HS-5 (cell line): Measurements from ENCODE around the gene PRPF38A.
A peak's percentile ranks its signal among the peaks of the same experiment; 100 is the strongest.
"Not testable (repeated sequence)": the region's sequence is repeated elsewhere in the genome, so short reads cannot be mapped to it uniquely, and the experiment has no call there.

Experiments
- DNase-seq: peaks from one replicate; pipeline ENCODE4 v3.0.0-alpha.2; 2012; ENCODE audit warnings: low read depth

The PRPF38A gene, protein sequence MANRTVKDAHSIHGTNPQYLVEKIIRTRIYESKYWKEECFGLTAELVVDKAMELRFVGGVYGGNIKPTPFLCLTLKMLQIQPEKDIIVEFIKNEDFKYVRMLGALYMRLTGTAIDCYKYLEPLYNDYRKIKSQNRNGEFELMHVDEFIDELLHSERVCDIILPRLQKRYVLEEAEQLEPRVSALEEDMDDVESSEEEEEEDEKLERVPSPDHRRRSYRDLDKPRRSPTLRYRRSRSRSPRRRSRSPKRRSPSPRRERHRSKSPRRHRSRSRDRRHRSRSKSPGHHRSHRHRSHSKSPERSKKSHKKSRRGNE

DNA sequence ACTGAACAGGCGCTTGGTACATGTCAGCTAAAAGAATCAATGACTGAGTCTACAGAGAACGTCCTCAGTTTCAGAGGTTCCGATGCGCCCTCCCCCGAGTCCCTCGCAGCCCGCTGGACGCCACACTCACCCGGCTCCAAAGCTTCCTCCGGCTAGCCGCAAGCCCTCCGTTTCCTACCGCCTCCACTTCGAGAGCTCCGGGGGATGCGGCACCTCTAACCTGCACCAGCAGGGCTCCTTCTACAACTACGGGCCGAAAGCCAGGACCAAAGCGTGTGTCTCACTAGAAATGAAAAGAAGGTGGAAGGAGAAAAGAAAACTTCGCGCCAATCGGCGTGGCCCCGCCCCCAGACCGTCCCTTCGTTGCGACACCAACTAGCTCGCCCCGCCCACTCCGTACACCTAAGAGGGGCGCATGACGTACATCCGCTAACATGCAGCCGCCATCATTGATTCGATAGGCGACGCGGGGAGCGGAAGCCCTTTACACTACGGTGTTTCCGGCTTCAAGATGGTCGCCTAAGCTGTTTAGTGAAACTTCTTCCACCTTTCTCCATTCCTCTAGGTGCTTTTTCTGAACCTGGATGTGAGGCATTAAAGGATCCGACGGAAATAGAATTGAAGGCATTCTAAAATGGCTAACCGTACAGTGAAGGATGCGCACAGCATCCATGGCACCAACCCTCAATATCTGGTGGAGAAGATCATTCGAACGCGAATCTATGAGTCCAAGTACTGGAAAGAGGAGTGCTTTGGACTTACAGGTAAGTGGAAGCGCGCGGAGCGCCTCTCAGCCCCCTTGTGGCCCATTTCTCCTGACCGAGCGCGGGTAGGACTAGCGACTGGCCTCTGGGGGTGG is at the start of gene PRPF38A, which contains the start of gene ORC1:
TSS of gene PRPF38A (plus strand) at position 487 of the 859 bp plus-strand sequence. CDS start at position 635, 148 bp downstream.
TSS of gene ORC1 (minus strand) at position 308 of the 859 bp plus-strand sequence. CDS start 2,200 bp downstream, outside the sequence.
- DNase-seq, result peak; percentile 85

DNA sequence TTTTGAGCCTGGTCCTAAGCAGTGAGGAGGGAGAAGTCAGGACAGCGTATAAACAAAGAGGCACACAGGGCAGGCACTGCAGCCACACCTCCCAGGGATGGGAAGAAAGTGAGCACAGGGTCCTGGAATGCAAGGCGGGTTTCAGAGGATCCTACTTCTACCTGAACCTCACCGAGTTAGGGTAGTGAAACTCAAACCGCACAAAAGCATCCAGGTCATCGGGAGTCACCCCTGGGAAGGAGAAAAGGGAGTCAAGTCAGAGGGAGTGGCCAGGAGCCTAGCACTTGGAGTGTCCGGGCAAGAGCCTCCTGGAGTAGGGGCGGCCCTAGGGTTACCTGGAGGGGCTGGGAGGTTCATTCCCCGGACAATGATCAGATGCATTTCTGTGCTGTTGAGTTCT is 49.0 kb upstream of the PRPF38A start:
- no peak for DNase-seq

DNA sequence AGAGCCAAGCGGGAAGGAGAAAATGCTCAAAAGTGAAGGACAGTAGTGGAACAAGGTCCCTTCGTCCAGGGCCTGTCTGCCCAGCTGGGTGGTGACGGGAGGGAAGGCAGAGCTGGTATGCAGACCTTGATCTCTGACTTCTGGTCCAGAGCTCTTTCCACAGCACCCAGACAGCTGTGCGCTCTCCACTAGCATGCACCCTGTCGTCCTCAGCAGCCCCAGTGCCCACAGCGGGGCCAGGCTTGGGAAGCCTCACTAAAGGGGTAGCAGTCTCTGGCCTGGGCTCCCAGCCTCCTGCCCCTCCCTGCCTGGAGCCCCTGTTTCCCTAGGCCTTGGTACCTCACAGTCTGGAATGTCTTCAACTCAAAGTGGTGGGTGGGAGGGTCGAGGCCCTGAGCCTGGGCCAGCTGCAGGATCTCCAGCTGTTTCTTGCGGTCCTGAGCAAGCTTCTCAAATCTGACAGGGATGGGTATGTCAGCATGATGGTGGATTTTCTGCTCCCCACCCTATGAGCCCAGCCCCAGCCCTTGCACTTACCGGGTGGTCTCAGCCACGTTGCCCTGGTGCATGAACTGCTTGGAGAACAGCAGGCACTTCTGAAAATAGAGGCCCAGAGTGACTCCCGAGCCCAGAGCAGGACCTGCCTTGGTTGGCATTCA is 48.4 kb upstream of the PRPF38A start:
- DNase-seq, result no peak

DNA sequence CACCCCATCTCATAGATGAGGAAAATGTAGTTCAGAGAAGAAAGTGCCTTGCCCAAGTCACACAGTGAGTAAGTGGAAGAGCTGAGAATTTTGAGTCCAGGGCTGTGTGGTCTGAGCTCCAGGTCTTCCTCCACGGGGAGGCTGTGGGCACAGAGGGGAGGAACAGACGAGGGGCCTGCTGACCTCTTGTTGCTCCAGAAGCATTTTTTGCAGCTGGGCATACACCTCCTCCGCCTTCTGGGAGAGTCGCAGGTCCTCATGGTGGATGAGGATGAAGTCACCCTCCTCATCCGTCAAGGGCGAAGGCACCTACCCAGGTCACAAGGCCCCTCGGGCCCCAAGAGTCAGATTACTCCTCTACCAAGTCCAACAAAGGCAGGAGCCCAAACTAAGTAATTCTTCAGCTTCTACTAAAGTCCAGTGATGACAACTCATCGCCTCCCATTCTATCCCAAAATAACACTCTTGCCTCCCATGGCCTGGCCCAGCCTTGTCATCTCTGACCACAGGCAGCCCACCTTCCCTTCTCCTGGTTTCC is 47.5 kb upstream of the PRPF38A start:
- no peak for DNase-seq

DNA sequence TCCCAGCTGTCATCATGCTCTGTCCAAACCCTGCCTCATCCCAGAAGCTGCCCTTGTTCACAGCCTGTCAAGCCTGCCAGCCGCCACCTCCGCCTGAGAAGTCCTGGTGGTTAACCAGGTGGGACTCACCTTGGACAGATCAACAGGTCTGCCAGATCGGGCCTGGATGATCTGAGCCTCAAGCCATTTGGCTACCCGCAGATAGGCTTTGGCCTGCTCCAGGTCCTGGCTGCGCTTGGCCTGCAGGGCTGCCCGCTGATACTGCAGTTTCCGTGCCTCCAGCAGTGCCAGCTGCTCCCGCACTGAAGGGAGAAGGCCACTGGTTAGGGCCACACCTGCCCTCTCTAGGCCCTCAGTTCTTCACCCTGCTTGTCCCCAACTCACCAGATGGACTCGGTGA is 47.0 kb upstream of the PRPF38A start:
- DNase-seq, result no peak

DNA sequence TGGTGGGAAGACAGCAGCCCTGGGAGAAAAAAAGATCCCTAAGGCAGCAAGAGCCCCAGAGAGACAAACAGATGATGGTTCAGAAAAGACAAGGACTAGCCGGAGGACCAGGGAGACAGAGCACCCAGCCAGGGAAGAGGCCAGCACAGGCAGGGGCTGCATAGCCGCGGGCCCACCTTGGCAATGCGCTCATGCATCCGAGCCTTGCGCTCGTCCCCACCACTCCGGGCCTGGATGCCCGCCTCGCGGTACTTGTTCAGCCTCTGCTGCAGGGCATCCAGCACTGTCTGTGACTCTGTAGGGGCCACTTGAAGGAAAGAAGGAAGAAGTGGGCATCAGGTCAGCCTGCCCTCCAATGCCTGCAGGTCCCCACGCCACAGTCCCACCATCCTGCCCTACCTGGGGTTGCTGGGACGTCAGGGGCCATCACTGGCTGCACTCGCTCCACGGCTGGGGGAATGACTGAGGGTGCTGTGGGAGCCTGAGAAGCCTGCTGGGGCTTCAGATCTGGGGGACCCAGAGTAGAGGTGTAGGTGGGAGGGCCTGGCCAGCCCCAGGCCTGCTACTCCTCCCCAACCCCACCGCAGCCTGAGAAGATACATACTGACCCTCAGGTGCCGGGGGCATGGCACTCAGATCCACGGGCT is 45.4 kb upstream of the PRPF38A start:
- no peak for DNase-seq

DNA sequence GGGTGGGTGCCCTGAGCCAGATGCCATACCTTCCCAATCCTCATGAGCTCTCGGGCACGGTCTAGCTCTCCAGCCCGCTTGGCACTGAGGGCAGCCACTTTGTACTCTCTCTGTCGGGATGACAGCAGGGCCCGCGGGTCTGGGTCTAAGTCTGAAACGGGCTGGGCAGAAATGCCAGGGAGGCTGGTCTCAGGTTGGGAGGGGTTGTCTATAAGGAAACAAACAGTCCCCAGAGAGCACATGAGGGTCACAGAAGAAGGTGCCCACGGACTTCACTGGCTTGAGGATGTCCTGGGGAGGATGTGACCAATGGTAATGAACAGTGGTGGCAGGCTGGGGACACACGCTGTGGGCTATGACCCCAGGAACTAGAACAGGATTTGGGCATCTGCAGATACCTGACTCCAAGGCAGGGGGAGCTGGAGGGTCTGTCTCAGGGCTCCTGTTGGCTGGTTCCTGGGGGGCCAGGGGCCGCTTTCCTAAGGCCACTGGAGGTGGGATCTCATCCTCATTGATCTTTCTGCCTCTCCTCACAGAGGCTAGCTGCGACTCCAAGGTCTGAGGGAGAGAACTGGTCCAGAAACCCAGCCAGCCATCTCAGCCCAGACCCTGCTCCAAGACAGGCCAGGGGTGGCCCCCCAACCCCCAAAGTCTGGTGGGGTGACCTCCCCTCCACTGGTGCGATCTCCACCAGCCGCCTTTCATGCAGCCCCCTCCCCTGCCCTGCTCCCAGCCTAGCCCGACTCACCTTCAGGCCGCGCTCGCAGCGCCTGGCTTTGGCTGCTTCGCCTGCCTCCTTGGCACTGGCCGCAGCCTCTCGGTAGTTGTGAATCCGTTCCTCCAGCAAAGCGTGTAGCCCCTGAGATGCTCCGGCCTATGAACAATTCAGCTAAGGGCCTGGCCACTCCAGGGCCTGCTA is 44.5 kb upstream of the PRPF38A start:
- DNase-seq, result no peak

DNA sequence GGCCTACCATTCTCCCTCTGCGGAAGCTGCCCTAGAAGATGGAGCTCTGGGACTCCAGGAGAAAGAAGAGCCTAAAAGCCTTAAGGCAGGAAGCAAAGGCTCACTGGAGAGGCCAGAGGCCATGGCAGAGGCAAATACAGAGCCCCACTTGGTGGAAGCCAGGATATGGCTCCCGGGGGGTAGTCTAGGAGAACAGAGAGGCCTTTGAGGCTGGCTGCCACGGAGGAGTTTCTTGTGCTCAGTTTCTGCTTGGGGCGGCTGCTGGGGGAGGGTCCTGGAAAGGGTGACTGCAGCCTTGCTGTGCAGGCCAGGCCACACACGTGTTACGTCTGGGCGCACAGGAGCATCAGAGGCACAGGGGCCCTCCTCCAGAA is 43.8 kb upstream of the PRPF38A start:
- DNase-seq, result no peak

DNA sequence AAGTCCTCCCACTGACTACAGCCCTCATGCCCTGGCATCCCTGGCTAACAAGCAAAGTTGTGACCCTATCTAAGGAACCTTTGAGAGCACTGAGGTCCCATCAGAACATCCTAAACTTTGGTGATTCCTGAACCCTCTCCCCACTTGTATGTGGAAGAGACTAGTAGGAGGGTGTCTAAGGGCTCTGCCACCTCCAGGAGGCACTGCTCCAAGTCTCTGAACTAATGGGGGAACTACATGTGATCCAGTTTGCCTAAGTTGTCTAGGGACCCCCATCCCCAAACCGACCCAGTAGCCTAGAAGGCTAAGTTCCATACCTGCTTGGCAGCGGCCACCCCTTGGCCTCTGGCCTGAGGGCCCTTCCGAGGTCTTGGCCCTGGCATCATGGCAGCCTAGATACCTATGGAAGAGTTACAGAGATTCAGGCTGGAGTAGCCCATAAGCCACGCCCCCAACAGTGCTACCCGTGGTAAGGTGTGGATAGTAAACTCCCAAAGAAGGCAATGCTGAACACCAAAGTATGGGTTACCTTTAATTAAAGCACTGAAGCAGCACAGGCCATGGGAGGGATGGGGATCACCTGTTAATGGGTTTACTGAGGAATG is 40.1 kb upstream of the PRPF38A start:
- DNase-seq, result no peak

DNA sequence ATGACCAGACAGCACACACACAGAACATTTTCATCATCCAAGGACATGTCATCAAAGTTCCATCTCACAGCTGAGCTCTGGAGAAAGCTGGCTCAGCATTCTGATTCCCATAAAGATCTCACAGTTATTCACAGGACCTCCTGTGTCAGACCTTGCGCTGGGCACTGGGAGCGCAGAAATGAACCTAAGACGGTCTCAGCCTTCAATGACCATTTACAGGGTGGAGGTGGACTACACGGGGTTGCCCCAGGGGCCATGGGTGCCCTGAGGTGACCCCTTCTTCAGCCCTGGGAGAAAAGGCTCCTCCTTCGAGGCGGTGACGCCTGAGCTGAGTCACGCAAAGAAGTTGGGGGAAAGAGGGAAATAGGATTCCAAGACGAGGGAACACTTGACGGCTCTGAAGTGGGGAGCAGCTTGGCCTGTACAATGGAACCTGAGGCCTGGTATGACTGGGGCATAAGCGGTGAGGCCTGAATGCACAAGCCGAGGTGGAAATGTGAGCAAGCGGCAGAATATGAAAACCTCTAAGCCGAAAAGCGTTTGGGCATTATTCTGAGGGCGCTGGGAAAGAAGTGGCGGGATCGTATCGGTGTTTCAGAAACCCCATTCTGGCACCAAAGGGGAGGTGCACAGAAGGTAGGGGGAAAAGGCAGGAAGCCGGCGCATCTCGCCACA is 39.2 kb upstream of the PRPF38A start:
- peak; percentile 58 for DNase-seq

DNA sequence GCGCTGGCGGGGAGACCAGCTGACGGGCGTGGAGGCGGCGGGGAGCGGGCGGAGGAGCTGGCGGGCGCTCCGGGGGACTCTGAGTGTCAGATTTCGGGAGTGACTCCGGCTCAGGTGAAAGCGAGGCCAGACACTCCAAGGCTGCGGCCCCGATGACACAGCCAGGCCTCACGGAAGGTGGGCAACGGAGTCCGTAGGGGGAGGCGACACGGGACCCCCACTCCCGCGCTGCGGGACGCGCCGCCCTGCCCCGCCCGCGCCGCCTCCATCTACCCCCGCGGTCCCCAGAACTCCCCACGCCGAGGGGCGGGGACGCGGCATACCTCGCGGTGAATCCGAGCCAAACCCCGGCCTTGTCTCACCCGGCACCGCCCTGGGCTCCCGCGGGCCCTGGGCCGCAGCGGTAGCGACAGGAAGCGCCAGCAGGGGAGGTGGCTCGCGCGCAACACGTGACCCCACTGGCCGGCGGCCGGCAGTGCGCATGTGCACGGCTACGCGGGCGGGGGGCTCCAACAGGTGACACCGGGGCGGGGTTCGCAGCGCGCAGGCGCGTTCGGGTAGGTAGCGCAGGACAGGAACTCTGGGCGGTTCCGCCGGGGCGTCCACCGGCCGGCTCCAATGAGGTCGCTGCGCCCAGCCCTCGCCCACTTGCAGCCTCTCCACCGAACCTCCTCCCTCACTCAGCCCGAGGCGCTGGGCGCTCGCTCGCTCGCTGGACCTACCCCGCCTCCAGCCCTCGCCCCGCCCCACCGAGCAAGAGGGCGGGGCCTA is 38.5 kb upstream of the PRPF38A start, which contains the start of gene CC2D1B:
TSS of gene CC2D1B (minus strand) at position 460 of the 771 bp plus-strand sequence. CDS start 1,585 bp downstream, outside the sequence.
- peak; percentile 85 for DNase-seq

DNA sequence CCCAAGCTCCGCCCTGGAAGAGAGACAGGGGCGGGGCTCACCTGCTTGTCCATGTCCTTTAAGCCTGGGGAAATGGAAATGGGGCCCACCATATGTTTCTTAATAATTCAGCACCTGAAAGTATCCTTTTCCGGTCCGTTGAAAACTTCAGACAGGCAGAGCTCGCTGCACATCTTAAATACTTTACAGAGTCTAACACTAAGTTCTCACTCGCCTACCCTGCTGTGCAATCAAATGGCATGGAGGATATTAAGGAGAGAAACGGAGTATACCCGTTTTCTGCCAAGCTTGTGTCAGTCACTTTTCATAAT is 37.9 kb upstream of the PRPF38A start:
- no peak for DNase-seq

DNA sequence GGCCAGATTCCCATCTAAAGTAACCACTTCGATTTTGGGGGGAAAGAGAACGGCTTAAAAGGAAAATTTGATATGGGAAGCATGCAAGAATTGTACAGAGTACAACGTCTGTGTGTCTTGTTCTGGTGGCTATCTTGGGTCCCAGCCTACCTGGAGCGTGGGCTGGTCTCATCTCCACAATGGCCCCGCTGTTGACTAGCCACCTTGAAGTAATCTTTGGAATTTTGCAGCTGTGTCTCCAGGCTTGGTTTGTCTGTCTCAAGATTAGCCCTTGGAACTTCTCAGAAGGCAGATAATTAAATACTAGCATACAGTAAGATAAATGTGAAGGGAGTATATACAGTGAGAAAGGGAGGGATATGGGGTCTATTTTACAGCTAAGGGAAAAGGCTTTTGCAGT is 37.1 kb upstream of the PRPF38A start:
- no peak for DNase-seq

DNA sequence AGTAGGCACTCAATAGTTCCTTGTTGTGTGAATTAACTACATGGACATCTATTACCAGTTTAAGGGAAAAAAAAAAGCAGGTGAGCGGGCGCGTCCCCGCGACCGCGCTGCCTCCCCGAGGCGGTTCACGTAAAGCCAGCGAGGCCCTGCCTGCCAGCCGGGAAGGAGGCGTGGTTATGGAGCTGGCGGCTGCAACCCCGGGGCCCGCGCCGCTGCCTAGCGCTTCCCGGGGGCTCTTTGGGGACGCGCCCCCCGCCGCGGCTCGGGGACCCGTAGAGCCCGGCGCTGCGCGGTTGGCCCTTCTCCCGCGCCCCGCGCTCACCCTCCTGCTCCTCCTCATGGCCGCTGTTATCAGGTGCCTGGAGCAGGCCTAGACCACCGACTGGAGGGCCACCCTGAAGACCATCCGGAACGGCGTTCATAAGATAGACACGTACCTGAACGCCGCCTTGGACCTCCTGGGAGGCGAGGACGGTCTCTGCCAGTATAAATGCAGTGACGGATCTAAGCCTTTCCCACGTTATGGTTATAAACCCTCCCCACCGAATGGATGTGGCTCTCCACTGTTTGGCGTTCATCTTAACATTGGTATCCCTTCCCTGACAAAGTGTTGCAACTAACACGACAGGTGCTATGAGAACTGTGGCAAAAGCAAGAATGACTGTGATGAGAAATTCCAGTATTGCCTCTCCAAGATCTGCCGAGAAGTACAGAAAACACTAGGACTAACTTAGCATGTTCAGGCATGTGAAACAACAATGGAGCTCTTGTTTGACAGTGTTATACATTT is 35.8 kb upstream of the PRPF38A start:
- DNase-seq, result no peak

DNA sequence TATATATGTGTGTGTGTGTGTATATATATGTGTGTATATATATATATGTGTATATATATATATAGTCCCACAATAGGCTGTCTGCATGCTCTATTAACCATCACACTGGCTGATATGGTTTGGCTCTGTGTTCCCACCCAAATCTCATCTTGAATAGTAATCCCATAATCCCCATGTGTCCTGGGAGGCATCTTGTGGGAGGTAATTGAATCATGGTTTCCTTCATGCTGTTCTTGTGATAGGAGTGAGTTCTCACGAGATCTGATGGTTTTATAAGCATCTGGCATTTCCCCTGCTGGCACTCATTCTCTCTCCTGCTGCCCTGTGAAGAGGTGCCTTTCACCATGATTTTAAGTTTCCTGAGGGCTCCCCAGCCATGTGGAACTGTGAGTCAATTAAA is 34.6 kb upstream of the PRPF38A start:
- DNase-seq, result not testable (repeated sequence)

DNA sequence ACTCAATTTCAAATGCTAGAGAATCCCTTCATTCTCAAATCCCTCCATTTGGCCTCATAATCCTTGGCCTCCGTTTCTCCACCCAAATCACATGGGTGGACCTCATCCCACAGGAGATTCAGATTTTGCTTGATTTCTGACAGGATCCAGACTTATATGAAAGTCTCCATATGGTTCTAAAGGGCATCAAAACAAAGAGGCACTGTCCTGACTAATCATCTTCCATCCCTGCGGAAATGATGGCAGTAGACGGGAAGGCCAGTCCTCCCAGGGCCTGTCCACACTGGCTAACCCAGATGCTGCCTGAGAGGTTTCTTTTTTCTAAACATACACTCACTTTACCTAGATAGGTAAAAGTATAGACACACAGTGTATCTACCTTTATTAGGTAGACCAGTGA is 19.0 kb upstream of the PRPF38A start:
- no peak for DNase-seq

DNA sequence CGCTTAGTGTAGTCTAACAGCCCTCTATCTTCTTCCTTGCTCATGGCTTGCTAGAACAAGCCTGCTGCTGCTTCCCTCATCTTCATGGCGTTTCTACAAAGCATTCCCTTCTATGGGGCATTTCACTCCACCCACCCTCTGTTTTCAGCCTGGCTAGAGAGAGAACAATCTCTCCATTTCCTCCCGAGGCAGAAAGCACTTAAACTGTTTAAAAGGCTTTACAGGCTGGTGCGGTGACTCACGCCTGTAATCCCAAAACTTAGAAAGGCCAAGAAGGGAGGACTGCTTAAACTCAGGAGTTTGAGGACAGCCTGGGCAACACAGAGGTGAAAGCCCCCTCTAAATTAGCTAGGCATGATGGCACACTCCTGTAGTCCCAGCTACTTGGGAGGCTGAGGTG is 17.9 kb upstream of the PRPF38A start:
- DNase-seq, result no peak

DNA sequence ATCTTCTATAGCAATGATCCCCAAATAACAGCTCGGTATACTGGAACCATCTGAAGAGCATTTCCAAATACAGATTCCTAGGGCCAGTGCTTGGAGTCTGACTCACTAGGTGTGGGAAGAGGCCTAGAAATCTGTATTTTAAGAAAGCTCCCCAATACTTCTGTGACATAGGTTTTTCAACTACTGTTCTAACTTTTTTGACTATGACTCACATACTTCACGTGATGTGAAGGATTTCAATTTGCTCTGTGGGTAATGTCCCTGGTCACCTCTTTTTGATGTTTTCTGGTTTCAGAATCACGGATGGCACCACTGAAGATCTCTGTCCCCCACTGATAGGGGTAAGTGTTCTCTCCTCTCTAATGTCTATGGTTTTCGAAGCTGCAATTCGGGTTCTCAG is 11.2 kb upstream of the PRPF38A start:
- no peak for DNase-seq
